T-helper 2 cell treated with Interferon-gamma antibody and Interleukin-4, amounts not matched to agents 5 μg/mL and 100 μg/mL, for 36 hours (primary cell): ENCODE results near the gene AOC1.

Experiments
- DNase-seq: peaks from one replicate; pipeline ENCODE4 v3.0.0; 2021; ENCODE audit warnings: low spot score
- H3K27ac Mint-ChIP-seq: one replicate; pipeline ENCODE4 v1.8.0; 2021; ENCODE audit warnings: mild to moderate bottlenecking, mixed read lengths
- H3K27me3 Mint-ChIP-seq: one replicate; pipeline ENCODE4 v1.8.0; 2021; ENCODE audit warnings: low read depth, mixed read lengths
- H3K36me3 Mint-ChIP-seq: one replicate; pipeline ENCODE4 v1.8.0; 2021; ENCODE audit warnings: low read depth, mixed read lengths
- H3K4me1 Mint-ChIP-seq: one replicate; pipeline ENCODE4 v1.8.0; 2021; ENCODE audit warnings: low read depth, mixed read lengths
- H3K4me3 Mint-ChIP-seq: one replicate; pipeline ENCODE4 v1.8.0; 2022; ENCODE audit warnings: mild to moderate bottlenecking, moderate library complexity, mixed read lengths
- H3K9me3 Mint-ChIP-seq: one replicate; pipeline ENCODE4 v1.8.0; 2021; ENCODE audit warnings: mixed read lengths

Gene AOC1

DNA sequence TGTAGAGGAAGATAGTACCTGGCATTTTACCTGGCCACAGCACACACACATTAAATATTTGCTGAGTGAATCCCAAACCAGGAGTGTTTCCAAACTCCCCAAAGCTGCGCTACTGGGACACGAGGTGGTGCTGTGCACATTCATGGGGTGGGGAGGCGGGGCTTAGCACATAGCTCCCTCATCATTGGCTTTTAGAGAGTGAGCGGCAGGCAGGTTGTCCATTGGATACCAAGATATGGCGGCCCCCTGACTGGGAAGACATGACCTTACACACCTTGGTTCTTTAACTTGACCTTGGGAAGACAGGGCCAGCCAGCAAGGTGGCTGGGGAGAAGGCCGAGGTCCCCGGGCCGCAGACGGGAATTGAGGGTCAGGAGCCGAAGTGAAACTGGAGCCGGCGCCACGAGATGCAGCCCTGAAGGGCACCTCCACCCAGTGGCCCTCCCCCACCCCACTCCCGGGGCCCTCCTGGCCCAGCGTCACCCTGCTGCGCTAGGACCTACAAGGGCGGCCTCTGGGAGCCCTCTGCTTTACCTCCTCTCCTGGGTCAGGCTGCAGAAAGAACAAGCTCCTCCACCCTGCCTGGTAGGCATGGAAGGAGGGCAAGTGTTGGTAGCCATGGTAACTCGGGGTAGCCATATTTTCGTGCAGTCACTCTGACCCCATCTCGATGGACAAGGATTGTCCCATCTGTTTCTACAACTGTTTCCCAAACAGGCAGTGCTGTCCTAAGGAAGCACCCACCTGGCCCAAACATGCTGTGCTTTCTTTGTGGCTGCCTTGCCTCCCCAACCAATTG lies 27.7 kb upstream of the AOC1 start:
- no peaks in the 10 kb centered on the region for H3K9me3 Mint-ChIP-seq
- H3K36me3 Mint-ChIP-seq = no peaks in the 10 kb centered on the region
- peaks cover 25% of the 10 kb centered on the region for H3K27me3 Mint-ChIP-seq
- no peak overlapping the region for H3K4me3 Mint-ChIP-seq
- H3K27ac Mint-ChIP-seq = no peak overlapping the region
- H3K4me1 Mint-ChIP-seq = no peaks in the 10 kb centered on the region
- DNase-seq = no peak

DNA sequence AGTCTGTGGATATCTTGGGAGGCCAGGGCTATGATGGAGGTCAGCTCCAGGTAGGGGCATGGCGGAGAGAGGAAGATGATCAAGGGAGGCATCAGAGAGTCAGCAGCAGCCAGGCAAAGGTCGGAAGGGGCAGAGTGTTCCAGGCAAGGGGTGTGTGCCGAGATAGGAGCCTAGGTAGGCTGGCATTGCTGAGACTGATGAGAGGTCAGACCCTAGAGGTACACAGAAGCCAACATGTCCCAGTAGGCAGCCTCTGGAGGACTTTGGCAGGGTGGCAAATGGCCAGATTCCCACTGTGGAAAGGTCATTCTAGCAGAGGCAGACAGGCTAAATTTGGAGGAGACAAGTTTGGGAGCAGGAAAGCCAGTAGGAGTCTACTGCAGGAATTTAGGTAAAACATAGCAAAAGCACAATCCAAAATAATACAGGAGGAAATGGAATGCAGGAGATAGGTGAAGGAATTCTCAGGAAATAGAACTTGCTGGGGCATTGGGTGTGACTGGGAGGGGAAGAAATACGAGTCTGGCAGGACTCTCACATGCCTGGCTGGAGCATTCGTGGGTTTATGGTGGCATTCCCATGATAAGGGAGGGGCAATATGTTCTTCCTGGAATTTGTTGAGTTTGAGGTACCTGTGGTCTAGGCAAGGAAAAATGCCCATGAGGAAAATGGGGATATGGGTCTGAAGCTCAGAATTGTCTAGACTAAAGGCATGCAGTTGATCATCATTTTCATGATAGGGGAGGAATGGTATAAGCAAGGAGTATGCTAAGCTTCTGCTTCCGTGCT lies 26.1 kb upstream of the AOC1 start:
- no peaks in the 10 kb centered on the region for H3K36me3 Mint-ChIP-seq
- peaks cover 30% of the 10 kb centered on the region for H3K27me3 Mint-ChIP-seq
- no peak for DNase-seq
- H3K27ac Mint-ChIP-seq = no peak overlapping the region
- no peaks in the 10 kb centered on the region for H3K4me1 Mint-ChIP-seq
- H3K4me3 Mint-ChIP-seq = no peak overlapping the region
- no peaks in the 10 kb centered on the region for H3K9me3 Mint-ChIP-seq

DNA sequence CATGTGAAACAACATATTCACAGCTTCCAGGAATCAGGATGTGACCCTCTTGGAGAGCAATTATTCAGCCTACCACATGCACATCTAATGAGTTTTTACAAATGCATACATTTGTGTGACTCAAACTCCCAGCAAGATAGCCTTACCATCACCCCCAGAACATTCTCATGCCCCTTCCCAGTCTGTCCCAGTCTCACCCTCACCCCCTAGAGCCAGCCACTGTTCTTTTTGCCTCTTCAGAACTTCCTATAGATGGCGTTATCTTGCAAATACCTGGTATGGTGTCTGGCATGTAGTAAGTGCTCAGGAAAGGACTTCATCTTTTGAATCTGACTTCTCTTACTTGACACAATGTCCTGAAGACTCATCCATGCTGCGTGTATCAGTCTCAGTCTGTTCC lies 23.9 kb upstream of the AOC1 start:
- no peak for DNase-seq
- H3K27ac Mint-ChIP-seq = no peak overlapping the region
- peaks cover 31% of the 10 kb centered on the region for H3K27me3 Mint-ChIP-seq
- no peaks in the 10 kb centered on the region for H3K9me3 Mint-ChIP-seq
- no peaks in the 10 kb centered on the region for H3K36me3 Mint-ChIP-seq
- H3K4me1 Mint-ChIP-seq = no peaks in the 10 kb centered on the region
- H3K4me3 Mint-ChIP-seq = no peak overlapping the region

DNA sequence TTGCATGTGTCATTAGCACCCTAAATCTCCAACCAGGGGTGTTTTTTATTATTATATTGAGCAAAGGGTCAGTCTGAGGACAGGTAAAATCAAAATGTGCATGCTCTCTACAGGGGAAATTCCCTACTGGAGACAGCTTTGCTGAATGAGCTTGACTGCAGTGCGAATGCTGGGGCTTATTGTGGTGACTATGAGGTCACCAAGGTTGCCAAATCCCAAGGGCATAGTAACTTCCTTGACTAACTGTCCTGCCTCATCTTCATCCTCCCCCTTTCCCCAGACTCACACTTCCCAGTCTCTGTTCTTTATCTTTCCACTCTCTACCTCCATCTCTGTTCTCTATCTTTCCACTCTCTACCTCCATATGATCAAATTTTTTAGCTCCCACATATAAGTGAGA lies 22.9 kb upstream of the AOC1 start:
- no peak for DNase-seq
- Mint-ChIP-seq H3K4me3 (no peak overlapping the region), H3K36me3 (no peaks in the 10 kb centered on the region), H3K4me1 (no peaks in the 10 kb centered on the region), H3K27me3 (peaks cover 35% of the 10 kb centered on the region), H3K9me3 (no peaks in the 10 kb centered on the region), H3K27ac (no peak overlapping the region)

DNA sequence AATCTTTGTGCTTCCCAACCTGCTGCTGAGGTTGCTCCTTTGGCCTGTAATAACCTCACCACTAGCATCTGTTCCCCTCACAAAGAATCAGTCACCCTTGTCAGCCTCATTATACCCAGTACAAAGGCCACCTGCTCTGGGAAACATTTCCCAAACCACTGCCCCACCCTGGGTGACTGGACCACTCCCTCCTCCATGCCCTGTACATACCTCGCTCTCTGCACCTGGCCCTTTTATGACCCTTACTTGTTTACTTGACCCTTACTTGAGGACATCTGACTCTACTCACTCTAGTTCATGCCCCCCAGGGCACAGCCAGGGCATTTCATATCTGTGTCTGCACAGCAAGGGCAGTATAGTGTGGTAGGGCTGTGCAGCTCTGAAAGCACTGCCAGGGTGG lies 21.4 kb upstream of the AOC1 start:
- H3K36me3 Mint-ChIP-seq = no peaks in the 10 kb centered on the region
- no peaks in the 10 kb centered on the region for H3K4me1 Mint-ChIP-seq

GRCh38 chr7:150831851-150832250 lies 20.5 kb upstream of the AOC1 start:
- no peaks in the 10 kb centered on the region for H3K4me1 Mint-ChIP-seq
- peaks cover 27% of the 10 kb centered on the region for H3K27me3 Mint-ChIP-seq
- DNase-seq = no peak
- H3K36me3 Mint-ChIP-seq = no peaks in the 10 kb centered on the region
- H3K27ac Mint-ChIP-seq = no peak overlapping the region
- no peak overlapping the region for H3K4me3 Mint-ChIP-seq
- no peaks in the 10 kb centered on the region for H3K9me3 Mint-ChIP-seq

More for the DNA sequence above, 21.4 kb upstream of the AOC1 start:
- H3K27me3 Mint-ChIP-seq = peaks cover 35% of the 10 kb centered on the region
- no peak overlapping the region for H3K27ac Mint-ChIP-seq
- H3K9me3 Mint-ChIP-seq = no peaks in the 10 kb centered on the region
- no peak overlapping the region for H3K4me3 Mint-ChIP-seq
- no peak for DNase-seq

GRCh38 chr7:150835019-150835418 lies 17.3 kb upstream of the AOC1 start:
- no peaks in the 10 kb centered on the region for H3K9me3 Mint-ChIP-seq
- H3K27ac Mint-ChIP-seq = no peak overlapping the region
- no peaks in the 10 kb centered on the region for H3K4me1 Mint-ChIP-seq
- H3K36me3 Mint-ChIP-seq = no peaks in the 10 kb centered on the region
- no peak for DNase-seq
- H3K4me3 Mint-ChIP-seq = no peak overlapping the region
- H3K27me3 Mint-ChIP-seq = peaks cover 9% of the 10 kb centered on the region

- no peak for DNase-seq
- no peak overlapping the region for H3K27ac Mint-ChIP-seq
- H3K4me1 Mint-ChIP-seq = no peaks in the 10 kb centered on the region
- no peaks in the 10 kb centered on the region for H3K36me3 Mint-ChIP-seq
- H3K9me3 Mint-ChIP-seq = no peaks in the 10 kb centered on the region
- no peak overlapping the region for H3K4me3 Mint-ChIP-seq
- peaks cover 9% of the 10 kb centered on the region for H3K27me3 Mint-ChIP-seq
Measured at GRCh38 chr7:150835702-150836280, 16.5 kb upstream of the AOC1 start.

- peaks cover 5% of the 10 kb centered on the region for H3K27me3 Mint-ChIP-seq
Measured at GRCh38 chr7:150838965-150839650, 13.2 kb upstream of the AOC1 start.

DNA sequence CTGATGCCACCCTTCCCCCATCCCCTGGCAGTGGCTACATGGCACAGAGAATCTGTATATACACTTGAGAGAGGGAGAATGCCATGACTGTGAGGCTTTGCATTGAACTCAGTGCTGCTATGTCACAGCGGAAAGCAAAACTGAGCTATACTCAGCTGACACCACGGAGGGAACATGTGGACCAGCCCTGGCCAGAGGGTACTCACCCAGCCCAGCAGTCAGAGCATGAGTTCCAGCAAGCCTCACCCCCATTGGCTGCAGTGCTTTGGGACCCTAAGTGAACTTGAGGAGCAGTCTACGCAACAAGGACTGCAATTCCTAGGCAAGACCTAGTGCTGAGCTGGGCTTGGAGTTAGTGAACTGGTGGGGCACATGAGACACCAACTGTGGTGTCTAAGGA lies 10.3 kb upstream of the AOC1 start:
- Mint-ChIP-seq H3K36me3 (no peaks in the 10 kb centered on the region), H3K27me3 (peaks cover 5% of the 10 kb centered on the region), H3K9me3 (no peaks in the 10 kb centered on the region), H3K27ac (no peak overlapping the region), H3K4me3 (no peak overlapping the region), H3K4me1 (no peaks in the 10 kb centered on the region)
- DNase-seq = no peak

More at GRCh38 chr7:150838965-150839650, 13.2 kb upstream of the AOC1 start:
- Mint-ChIP-seq H3K27ac (no peak overlapping the region), H3K36me3 (no peaks in the 10 kb centered on the region), H3K4me1 (no peaks in the 10 kb centered on the region), H3K9me3 (no peaks in the 10 kb centered on the region), H3K4me3 (no peak overlapping the region)
- DNase-seq = no peak

DNA sequence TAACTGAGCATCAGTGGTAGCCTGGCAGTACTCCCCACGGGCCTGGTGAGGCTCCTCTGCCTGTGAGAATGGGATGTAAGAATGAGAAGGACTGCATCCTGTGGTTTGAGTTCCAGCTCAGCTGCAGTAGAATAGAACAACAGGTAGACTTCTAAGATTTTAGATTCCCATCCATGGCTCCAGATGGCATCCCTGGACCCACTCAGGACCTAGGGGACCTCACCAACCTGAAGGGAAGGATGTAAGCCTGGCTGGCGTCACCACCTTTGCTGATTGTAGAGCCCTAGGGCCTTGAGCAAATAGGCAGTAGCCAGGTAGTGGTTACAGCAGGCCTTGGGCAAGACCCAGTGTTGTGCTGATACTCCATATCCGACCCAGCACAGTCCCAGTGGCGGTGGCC lies 9.6 kb upstream of the AOC1 start:
- no peak for DNase-seq
- Mint-ChIP-seq H3K27me3 (peaks cover 5% of the 10 kb centered on the region), H3K4me1 (no peaks in the 10 kb centered on the region), H3K9me3 (no peaks in the 10 kb centered on the region), H3K4me3 (no peak overlapping the region), H3K27ac (no peak overlapping the region), H3K36me3 (no peaks in the 10 kb centered on the region)

GRCh38 chr7:150845421-150845861 lies 6.9 kb upstream of the AOC1 start:
- no peak overlapping the region for H3K27ac Mint-ChIP-seq
- H3K4me1 Mint-ChIP-seq = no peaks in the 10 kb centered on the region
- H3K4me3 Mint-ChIP-seq = no peak overlapping the region
- peaks cover 11% of the 10 kb centered on the region for H3K27me3 Mint-ChIP-seq
- H3K9me3 Mint-ChIP-seq = no peaks in the 10 kb centered on the region
- DNase-seq = no peak
- H3K36me3 Mint-ChIP-seq = no peaks in the 10 kb centered on the region

DNA sequence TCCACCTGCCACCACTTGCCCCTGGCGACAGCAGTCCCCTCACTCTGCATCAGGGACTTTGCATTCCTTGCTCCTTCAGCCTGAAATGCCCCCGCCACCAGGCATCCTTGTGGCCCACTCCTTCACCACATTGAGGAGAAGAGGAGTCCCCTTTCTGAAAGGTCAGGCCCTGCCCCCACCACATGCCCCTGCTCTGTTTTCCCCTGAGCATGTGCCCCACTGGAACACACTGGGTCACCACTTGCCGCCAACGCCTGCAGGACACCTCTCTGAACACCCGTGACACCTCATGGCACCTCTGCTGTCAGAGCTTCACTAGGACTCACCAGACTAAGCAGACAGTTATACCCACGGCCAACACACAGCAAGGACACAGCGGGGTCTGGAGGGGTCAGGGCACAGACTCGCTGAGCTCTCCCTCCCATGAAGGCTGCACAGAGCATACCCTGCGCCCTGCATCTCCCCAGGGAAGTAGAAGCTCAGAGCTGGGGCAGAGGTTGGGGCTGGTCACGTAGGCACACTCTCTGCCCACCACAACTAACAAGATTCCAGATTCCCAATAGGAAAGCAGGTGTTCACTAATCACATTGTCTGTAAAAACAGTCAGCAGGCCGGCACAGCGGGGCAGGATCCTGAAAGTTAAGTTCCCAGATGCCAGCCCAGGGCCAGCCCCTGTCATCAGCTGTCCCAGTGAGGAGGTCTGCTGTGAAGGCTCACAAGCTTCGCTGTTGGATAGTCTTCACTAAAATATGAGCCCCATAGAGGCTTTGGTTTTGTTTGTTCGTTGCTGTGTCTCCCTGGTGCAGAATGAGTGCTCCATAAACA lies 5.8 kb upstream of the AOC1 start:
- Mint-ChIP-seq H3K4me1 (no peaks in the 10 kb centered on the region), H3K27ac (no peak overlapping the region), H3K36me3 (no peaks in the 10 kb centered on the region), H3K4me3 (no peak overlapping the region), H3K27me3 (peaks cover 16% of the 10 kb centered on the region), H3K9me3 (no peaks in the 10 kb centered on the region)
- DNase-seq = no peak
